GM18526 (cell line): ENCODE results near the gene KLK2.

Experiments used
- POLR2A ChIP-seq: IDR thresholded peaks from 3 replicates; pipeline ENCODE4 v1.6.1; 2011; ENCODE audit not compliant: insufficient read length; ENCODE audit errors: extremely low read depth

KLK2 gene

DNA sequence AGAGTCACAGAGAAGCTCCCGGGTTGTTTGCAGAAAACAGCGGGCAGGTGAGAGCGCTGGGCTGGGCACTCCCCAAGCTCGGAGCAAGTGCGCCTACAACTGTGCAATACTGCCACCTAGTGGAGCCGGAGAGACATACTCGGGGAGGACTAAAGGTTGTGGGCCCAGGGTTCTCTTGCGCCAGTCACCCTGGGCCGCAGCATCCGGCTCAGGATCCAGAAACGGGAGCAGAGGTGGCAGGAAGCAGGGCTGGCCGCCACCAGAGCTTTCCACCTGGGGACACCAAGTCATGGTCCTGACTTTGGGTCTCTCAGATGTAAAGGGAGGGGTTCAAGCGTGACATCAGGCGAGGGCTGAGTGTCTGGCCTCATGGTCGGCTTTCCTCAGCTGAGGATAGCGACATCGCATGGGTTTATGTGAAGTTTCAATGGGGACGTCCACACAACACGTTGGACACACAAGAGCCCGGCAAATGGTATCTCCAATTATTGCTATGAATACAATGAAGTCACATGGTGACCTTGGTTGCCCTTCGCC lies 49.1 kb downstream of the KLK2 start:
- no peak for TF ChIP-seq POLR2A

DNA sequence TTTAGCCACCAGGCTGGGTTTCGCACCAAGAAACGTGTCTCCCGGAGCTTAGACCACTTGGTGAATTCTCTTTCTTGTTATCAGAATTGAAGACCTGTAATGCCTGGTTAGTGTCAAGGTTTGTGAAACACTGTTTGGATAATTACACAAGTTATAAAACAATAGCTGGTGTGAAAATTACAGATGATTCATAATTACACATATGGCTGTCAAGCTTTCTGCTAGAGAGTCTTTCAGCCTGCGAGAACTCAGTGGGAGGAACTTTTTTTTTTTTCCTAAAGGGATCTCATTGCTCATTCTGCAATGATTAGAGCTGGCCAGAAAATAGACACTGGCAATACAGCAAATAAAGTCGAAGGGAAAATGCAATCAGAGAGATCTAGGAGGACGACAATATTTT lies 51.3 kb downstream of the KLK2 start:
- no peak for TF ChIP-seq POLR2A

DNA sequence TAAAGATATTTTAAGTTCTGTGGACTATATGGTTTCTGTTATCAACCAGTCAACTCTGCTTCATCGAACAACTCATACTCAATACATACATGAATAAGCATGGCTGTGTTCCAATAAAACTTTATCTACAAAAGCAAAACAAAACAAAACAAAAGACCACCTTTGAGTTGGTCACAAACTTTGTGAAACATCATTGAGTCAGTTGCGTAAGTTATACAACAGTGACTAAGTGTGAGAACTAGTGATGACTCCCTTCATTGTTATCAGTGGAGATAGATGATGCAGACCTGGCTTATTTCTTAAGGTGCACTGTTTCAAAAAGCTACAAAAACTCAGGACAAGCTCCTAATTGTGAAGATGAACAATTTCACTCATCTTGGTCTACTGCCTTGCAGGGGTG lies 52.5 kb downstream of the KLK2 start:
- no peak for TF ChIP-seq POLR2A

DNA sequence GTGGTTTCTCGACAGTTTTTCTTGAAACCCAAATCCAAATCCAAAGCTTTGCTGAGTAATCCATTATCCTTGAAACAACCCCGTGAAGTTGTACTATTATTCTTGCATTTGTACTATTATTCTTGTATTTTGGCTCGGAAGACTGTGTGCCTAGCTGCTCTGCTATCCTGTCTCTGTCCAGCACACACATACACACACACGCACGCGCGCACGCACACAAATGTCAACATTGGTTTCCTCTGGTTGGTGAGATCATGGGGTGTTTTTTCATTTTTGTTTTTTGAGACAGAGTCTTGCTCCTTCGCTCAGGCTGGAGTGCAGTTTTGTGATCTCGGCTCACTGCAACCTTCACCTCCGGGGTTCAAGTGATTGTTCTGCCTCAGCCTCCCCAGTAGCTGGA lies 52.9 kb downstream of the KLK2 start:
- no peak for TF ChIP-seq POLR2A

- TF ChIP-seq POLR2A = no peak
These were observed 55.6 kb downstream of the KLK2 start for GRCh38 chr19:50928831-50929230.
